Measurements from ENCODE around the gene SPOCK2.

Gene SPOCK2

DNA sequence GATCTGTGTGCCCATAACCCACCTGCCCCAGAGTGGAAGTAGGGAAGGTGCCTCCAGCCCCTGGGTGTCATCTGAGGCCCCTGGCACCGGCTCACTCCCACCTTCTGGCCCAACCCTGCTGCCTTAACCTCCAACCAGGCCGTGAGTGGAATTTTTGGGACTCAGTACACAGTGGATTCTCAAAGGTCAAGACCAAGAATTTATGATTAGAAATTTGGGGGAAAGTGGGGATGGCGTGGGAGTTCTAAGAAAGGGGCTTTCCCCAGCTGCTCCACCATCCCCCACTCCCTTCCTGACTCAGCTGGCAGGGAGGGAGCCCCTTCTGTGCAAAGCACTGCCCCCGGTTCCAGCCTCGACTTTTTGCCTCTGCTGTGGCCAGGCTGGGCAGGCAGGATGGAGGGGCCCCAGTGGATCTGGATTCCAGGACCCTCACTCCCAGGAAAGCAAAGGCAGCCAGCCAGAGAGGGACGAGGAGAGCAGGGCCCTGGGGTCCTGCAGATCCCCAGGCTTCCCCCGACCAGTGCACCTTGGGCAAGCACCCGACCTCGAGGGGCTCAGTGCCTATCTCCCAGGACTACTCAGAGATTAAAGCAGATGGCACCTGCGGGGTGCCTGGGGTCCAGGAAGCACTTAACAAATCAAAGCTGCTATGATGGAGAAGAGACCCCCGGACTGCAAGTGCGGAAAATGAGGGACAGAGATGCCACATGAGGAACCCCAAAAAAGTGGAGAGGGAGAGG lies 12.8 kb downstream of the SPOCK2 start:
- TF ChIP-seq, protein P1, sequence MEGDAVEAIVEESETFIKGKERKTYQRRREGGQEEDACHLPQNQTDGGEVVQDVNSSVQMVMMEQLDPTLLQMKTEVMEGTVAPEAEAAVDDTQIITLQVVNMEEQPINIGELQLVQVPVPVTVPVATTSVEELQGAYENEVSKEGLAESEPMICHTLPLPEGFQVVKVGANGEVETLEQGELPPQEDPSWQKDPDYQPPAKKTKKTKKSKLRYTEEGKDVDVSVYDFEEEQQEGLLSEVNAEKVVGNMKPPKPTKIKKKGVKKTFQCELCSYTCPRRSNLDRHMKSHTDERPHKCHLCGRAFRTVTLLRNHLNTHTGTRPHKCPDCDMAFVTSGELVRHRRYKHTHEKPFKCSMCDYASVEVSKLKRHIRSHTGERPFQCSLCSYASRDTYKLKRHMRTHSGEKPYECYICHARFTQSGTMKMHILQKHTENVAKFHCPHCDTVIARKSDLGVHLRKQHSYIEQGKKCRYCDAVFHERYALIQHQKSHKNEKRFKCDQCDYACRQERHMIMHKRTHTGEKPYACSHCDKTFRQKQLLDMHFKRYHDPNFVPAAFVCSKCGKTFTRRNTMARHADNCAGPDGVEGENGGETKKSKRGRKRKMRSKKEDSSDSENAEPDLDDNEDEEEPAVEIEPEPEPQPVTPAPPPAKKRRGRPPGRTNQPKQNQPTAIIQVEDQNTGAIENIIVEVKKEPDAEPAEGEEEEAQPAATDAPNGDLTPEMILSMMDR (conservative IDR thresholded peaks at IDR 0.05) = no peak
- TF ChIP-seq ZFX (IDR thresholded peaks at IDR 0.05) = no peak
- H3K27ac ChIP-seq = no peak overlapping the region

DNA sequence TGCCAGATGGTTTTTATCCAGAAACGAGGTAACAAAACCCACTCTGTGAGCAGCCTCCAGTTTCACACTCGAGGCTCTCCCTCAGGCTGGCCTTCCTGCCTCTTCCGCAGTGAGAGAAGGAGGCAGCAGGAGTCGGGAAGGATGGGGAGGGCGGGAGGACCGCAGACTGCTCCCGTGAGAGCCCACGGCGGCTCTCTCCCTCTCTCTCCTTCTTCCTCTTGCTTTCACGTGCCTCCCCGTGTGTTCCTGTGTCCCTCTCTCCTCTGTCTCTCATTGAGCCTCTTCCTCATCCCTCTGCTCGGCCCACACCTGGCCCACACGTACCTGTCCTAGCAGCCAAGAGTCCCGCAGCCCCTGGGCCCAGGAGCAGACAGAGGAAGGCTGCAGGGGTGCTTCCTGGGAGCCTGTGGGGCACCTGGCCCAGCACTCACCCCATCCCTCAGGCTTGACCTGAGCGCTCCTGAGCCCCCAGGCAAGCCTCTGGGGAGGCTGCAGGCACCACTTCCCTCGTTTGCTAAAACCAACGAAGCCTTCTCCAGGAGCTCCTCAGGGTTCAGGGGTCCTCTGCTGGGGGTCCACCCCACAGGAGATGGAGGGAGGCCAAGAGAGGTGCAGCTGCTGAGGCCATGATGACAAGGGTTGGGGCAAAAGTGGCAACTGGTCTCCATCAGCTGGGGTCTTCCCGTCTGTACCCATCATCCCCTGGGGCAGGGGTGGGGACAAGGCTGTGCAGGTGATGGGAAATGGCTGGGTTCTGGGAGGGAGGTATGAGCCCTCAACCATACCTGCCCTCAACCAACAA lies 13.6 kb downstream of the SPOCK2 start:
- no peak overlapping the region for H3K27ac ChIP-seq
- TF ChIP-seq, protein P1 (conservative IDR thresholded peaks at IDR 0.05) = no peak
- no peak for TF ChIP-seq ZFX (IDR thresholded peaks at IDR 0.05)

DNA sequence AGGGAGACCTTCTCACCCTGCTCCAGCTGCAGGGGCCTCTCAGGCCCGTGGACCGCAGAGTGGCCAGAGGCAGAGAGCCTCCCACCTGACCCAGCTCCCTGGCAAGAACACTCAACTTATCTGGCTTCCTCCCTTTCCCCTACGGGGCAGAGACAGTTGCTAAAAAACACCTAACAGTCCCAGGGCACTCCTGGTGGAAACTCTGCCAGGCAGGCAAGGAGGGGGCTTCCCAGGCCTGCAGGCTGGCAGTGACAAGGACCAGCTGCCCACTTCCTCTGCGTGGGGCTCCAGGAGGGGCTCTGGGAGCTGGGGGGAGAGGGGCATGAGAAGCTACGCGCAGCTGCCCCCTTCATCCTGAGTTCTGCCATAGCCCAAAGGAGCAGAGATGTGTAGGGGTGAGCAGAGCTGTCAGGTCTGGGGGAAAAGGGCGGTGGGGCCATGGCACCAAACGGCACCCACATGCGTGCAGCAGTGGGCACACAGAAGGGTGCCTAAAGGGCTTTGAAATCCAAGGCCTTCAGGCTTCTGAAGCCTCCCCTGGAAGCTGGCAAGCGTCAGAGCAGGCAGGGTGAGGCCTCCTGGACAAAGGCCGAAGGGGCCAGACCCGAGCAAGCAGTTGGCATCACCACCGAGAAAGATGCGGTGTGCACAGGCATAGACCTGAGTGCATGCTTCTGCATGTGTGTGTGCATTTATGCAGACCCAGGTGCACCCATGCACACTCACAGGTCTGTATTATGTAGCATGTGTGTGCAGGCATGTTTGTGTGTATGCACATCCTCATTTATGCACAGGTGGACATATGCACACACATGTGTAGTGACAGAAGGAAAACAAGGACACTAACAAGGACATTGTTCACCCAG lies 14.4 kb downstream of the SPOCK2 start:
- TF ChIP-seq, protein P1 (conservative IDR thresholded peaks at IDR 0.05) = no peak
- no peak for TF ChIP-seq ZFX (IDR thresholded peaks at IDR 0.05)
- no peak overlapping the region for H3K27ac ChIP-seq

DNA sequence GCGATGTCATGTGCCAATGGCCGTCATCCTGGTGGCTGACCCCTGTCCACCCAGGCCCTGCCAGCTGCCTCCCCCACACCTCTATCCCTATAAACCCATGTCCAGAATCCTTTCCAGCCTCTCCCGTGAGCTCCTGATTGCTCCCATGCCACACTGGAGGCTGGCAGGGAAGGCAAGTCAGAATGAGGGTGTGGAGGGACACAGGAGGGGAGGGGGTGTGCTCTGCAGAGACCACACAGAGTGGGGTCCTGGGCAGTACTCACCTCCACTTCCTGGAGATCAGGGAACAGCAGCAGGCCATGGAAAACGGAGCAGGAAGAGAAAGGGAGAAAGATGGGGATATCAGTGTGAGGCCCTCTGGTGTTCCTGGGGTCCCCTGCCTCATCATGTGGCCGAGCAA lies 15.7 kb downstream of the SPOCK2 start:
- TF ChIP-seq, protein P1 (conservative IDR thresholded peaks at IDR 0.05) = no peak
- TF ChIP-seq ZFX (IDR thresholded peaks at IDR 0.05) = no peak
- no peak overlapping the region for H3K27ac ChIP-seq

DNA sequence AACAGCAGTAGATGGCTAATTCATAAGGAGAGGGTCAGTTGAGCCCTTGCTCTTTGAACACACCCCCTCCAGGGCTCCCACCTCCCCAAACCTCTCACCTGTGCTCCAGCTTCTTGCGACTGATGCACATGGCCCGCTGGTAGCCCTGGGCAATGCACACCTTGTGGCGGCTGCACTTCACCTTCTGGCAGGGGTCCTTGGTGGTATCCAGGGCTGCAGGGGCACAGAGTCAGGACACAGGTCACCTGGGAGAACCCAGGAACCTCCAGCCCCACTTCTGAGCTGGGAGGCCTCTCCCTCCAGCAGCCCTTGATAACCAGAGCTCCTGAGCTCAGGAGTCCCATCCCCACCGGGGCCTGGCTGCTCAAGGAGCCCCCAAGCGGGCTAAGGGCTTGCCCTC lies 16.3 kb downstream of the SPOCK2 start:
- H3K27ac ChIP-seq = no peak overlapping the region
- no peak for TF ChIP-seq ZFX (IDR thresholded peaks at IDR 0.05)
- TF ChIP-seq, protein P1 (conservative IDR thresholded peaks at IDR 0.05) = no peak

DNA sequence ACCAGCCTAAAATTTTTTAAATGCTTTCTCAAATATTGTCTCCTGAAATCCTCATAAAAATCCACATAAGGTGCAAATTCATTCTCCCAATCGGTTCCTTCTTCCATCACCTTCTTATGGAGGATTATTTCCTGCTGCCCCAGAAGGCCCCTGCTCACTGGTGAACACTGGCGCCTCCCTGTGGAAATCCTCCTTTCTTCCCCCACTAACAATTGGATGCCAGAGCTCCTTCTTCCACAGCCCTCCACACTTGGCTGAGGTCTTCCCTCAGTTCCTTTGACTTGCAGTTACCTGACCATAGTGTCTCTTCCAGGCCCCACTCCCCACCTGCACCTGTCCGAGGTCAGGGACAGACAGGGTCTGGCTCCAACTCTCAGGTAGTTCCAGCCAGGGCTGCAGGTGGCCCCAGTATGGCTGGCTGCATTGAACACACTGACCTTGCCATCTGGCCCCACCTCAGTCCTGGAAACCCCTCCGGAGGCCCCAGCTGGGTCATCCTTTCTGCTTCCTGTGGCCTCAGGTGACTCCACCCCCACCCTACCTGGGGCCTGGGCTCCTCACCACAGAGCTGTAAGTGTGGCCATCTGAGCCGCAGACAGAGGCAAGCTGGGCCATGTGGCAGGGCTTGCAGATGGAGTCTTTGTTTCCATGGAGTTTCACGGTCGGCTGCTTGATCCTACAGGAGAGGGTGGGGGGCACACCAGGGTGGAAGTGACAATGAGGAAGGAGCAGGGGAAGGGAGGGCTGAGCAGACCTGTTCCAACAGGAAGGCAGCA lies 18.4 kb downstream of the SPOCK2 start:
- H3K27ac ChIP-seq = no peak overlapping the region
- TF ChIP-seq ZFX (IDR thresholded peaks at IDR 0.05) = no peak
- TF ChIP-seq, protein P1 (conservative IDR thresholded peaks at IDR 0.05) = no peak
